ENCODE results near the gene TOMM20.

DNA sequence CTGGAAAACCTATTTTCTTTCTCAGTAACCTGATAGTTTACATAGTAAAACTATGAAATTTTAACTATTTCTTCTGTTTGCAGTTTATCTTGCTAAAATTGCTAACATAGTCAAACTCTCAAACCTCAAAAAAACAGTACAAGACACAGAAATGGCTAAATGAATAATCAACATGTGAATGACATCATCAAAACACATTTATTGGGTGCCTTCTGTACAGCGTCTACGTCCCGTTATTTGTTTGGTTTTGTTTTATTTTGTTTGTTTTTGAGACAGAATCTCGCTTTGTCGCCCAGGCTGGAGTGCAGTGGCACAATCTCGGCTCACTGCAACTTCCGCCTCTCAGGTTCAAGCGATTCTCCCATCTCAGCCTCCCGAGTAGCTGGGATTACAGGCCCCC lies 21.2 kb upstream of the TOMM20 start:
- TF ChIP-seq, protein P1, sequence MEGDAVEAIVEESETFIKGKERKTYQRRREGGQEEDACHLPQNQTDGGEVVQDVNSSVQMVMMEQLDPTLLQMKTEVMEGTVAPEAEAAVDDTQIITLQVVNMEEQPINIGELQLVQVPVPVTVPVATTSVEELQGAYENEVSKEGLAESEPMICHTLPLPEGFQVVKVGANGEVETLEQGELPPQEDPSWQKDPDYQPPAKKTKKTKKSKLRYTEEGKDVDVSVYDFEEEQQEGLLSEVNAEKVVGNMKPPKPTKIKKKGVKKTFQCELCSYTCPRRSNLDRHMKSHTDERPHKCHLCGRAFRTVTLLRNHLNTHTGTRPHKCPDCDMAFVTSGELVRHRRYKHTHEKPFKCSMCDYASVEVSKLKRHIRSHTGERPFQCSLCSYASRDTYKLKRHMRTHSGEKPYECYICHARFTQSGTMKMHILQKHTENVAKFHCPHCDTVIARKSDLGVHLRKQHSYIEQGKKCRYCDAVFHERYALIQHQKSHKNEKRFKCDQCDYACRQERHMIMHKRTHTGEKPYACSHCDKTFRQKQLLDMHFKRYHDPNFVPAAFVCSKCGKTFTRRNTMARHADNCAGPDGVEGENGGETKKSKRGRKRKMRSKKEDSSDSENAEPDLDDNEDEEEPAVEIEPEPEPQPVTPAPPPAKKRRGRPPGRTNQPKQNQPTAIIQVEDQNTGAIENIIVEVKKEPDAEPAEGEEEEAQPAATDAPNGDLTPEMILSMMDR (conservative IDR thresholded peaks at IDR 0.05 in 1 of 2, IDR thresholded peaks at IDR 0.05 in 1 of 2; ENCODE audit: extremely low read depth in 1 of 2, insufficient read depth in 1 of 2, low read depth in 1 of 2, low read length in 2 of 2), result no peak
- no peak for TF ChIP-seq EZH2 (IDR thresholded peaks at IDR 0.05; ENCODE audit: borderline replicate concordance, low read length)

Measured in mammary epithelial cell (primary cell).